ENCODE measurements around the gene UNC45A. TPM values are rescaled to one million over a fixed set of nuclear protein-coding genes. Genes with fewer than 3 reads are reported as not detected.

The UNC45A gene
- total RNA-seq, 3 donors from 2014 or later, result 63.4 to 70.5 (median 68.0) TPM

DNA sequence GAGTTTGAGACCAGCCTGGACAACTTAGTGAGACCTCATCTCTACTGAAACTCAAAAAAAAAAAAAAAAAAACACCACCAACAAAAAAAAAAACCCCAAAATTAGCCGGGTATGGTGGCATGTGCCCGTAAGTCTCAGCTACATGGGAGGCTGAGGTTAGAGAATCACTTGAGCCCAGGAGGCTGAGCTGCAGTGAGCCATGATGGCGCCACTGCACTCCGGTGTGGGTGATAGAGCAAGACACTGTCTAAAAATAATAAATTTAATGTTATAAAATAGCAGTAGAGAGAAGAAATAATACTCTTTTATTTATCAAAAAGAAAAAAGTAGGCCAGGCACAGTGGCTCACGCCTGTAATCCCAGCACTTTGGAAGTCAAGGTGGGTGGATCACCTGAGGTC is 37.0 kb downstream of the UNC45A start:
- no peak for ATAC-seq
- H3K4me1 Mint-ChIP-seq (ENCODE audit: low read depth), result no peaks in the 10 kb centered on the region
- peaks cover 16% of the 10 kb centered on the region for H3K36me3 Mint-ChIP-seq (ENCODE audit: insufficient read depth)
- H3K27me3 Mint-ChIP-seq (ENCODE audit: low read depth), result no peaks in the 10 kb centered on the region
- H3K4me3 Mint-ChIP-seq, result no peak overlapping the region
- H3K9me3 Mint-ChIP-seq, result no peaks in the 10 kb centered on the region
- no peak for DNase-seq

DNA sequence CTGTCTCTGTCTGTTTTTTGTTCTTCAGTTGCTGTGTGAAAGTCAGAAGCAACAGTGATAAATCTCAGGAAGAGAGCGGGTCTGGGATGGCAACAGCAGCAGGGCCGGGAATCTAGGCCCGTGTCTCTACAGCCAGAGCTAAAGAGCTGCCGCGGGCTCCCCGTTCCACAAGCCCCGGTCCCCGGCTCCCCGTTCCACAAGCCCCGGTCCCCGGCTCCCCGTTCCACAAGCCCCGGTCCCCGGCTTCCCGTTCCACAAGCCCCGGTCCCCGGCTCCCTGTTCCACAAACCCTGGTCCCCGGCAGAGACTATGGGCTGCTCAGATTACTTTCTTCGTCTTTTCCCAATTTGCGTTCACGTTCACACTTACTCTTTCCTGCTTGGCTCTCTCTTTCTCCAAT is 39.1 kb downstream of the UNC45A start:
- Mint-ChIP-seq H3K9me3 (no peaks in the 10 kb centered on the region), H3K36me3 (ENCODE audit: insufficient read depth) (peaks cover 18% of the 10 kb centered on the region), H3K4me3 (no peak overlapping the region), H3K4me1 (ENCODE audit: low read depth) (no peaks in the 10 kb centered on the region), H3K27me3 (ENCODE audit: low read depth) (no peaks in the 10 kb centered on the region)
- no peak for ATAC-seq
- DNase-seq, result no peak

DNA sequence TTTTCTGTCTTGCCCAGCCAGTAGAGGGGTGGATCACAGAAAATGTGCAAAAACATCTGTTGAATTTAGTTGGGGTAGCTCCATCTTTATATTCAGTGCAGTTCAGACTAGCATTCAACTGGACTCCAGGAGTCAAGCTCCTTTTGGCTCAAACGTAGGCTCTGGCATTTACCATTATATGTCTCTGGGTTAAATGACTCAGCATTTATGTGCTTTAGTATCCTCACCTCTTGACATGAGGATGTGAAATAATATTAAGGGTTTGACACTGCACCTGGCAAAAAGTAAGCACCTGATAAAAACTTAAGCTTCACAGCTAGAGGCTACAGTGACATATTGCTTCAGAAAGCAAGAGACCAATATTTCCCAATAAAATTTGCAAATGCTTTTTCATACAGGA is 44.5 kb downstream of the UNC45A start:
- Mint-ChIP-seq H3K27me3 (ENCODE audit: low read depth) (no peaks in the 10 kb centered on the region), H3K36me3 (ENCODE audit: insufficient read depth) (peaks cover 29% of the 10 kb centered on the region), H3K4me1 (ENCODE audit: low read depth) (peaks cover 9% of the 10 kb centered on the region), H3K9me3 (no peaks in the 10 kb centered on the region), H3K4me3 (no peak overlapping the region)
- no peak for ATAC-seq
- no peak for DNase-seq

DNA sequence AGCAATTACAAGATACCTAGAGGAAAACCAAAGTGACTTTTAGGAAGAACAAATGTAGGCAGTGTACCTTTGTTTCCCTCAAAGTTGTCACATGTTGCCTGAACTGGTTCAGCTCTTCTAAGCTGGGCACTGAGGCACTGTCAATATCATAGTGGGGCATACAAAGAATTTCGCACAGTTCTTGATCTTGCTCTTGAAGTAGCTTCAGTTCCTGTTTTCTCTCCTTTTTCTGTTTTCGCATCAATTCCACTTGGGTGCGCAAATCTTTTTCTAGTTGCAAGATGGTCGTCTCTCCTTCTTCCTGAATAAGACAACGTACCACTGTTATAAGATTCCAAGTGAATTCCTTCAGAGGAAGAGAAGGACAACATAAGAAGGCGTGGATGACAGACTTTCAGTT is 46.6 kb downstream of the UNC45A start:
- no peak for ATAC-seq
- H3K9me3 Mint-ChIP-seq, result no peaks in the 10 kb centered on the region
- H3K36me3 Mint-ChIP-seq (ENCODE audit: insufficient read depth), result peaks cover 21% of the 10 kb centered on the region
- no peak overlapping the region for H3K4me3 Mint-ChIP-seq
- H3K4me1 Mint-ChIP-seq (ENCODE audit: low read depth), result peaks cover 12% of the 10 kb centered on the region
- DNase-seq, result no peak
- H3K27me3 Mint-ChIP-seq (ENCODE audit: low read depth), result no peaks in the 10 kb centered on the region

DNA sequence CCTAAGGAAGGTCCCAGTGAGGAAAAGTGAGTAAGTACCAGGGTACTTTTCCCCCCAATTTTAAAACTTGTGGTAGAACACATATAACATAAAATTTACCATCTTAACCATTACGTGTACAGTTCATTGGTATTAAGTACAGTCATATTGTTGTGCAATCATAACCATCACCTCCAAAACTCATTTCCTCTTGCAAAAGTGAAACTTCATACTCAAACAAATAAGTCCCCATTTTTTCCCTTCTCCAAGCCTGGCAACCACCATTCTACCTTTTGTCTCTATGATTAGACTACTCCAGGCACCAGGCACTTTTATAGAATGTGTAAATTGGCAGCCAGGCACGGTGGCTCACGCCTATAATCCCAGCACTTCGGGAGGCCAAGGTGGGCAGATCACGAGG is 47.0 kb downstream of the UNC45A start:
- no peak overlapping the region for H3K4me3 Mint-ChIP-seq
- ATAC-seq (peak; percentile 18 to 30), DNase-seq (no peak)
- no peaks in the 10 kb centered on the region for H3K27me3 Mint-ChIP-seq (ENCODE audit: low read depth)
- peaks cover 12% of the 10 kb centered on the region for H3K4me1 Mint-ChIP-seq (ENCODE audit: low read depth)
- H3K36me3 Mint-ChIP-seq (ENCODE audit: insufficient read depth), result peaks cover 21% of the 10 kb centered on the region
- no peaks in the 10 kb centered on the region for H3K9me3 Mint-ChIP-seq

DNA sequence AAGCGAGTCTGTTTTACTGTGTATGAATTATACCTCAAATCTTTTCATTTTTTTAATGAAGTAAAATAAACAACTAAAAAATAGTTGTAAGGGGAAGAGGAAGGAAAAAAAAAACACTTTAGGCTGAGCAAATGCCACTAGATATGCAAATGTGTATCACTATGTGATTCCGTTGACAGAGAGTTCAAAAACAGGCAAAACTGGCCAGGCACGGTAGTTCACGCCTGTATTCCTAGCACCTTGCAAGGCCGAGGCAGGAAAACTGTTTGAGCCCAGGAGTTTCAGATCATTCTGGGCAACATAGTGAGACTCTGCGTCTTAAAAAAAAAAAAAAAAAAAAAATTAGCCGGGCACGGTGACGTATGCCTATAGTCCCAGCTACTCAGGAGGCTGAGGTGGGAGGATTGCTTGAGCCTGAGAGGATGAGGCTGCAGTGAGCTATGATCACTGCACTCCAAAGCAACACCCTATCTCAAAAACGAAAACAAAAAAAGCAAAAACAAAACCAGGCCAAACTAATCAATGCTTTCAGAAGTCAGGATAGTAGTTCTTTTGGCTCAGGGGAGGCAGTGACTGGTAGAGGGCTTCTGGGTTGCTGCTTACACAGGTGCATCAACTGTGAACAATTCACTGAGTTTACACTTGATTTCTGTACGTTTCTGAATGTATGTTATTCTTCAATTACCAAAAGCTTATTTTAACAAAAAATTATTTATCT is 51.9 kb downstream of the UNC45A start:
- no peak overlapping the region for H3K4me3 Mint-ChIP-seq

DNA sequence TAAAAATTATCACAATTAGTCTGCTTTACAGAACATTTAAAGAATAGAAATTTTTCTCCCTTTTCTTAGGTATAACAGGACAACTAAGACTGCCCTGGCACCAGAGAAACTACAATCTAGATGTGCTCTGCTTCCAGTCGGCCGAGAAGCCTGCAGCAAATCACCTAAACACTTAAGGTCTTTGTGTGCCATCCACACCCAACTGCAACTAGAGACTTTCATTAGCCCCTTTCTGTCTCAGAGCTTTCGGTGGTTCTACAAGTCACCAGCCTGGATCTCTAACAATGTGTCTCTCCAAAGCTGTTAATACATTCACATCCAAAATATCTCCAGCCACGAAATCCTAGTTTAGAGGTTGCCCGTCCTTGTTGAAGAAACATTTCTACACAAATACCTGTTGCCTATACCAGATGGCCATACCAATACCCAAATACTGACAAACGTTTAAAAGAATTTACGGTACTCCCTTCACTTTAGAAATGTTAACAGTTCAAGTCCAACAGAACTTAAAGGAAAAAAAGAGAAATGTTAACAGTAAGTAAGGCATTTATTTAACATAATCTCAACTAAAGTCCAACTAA is 52.6 kb downstream of the UNC45A start:
- H3K36me3 Mint-ChIP-seq (ENCODE audit: insufficient read depth), result peaks cover 7% of the 10 kb centered on the region
- no peak for DNase-seq

More for the DNA sequence above, 51.9 kb downstream of the UNC45A start:
- DNase-seq (no peak), ATAC-seq (no peak)
- Mint-ChIP-seq H3K27me3 (ENCODE audit: low read depth) (no peaks in the 10 kb centered on the region), H3K36me3 (ENCODE audit: insufficient read depth) (peaks cover 10% of the 10 kb centered on the region), H3K4me1 (ENCODE audit: low read depth) (peaks cover 21% of the 10 kb centered on the region), H3K9me3 (no peaks in the 10 kb centered on the region)

DNA sequence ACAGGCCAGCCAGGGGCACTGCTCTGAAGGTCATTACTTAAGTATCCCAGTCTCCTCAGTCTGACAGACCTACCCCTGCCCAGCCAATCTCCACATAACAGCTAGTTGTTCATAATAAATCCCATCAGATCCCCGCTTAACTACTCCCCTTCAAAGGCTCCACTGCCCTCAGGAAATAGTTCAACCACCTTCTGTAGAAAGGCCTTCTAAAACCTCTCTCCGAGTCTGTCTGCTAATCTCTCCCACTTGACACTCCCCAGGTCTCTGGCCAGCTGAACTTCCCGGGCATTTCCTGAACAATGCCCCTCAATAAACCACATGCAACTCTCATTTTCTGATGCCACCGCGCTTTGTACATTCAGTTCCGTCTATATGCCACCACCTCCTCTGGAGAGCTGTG is 53.2 kb downstream of the UNC45A start:
- ATAC-seq, result no peak
- DNase-seq, result no peak
- peaks cover 5% of the 10 kb centered on the region for H3K36me3 Mint-ChIP-seq (ENCODE audit: insufficient read depth)
- H3K27me3 Mint-ChIP-seq (ENCODE audit: low read depth), result no peaks in the 10 kb centered on the region
- peak overlapping the region; percentile 27 for H3K4me3 Mint-ChIP-seq
- H3K4me1 Mint-ChIP-seq (ENCODE audit: low read depth), result peaks cover 22% of the 10 kb centered on the region
- H3K9me3 Mint-ChIP-seq, result no peaks in the 10 kb centered on the region

More for the DNA sequence above, 52.6 kb downstream of the UNC45A start:
- H3K4me3 Mint-ChIP-seq, result no peak overlapping the region
- no peaks in the 10 kb centered on the region for H3K9me3 Mint-ChIP-seq
- no peak for ATAC-seq
- H3K27me3 Mint-ChIP-seq (ENCODE audit: low read depth), result no peaks in the 10 kb centered on the region
- peaks cover 21% of the 10 kb centered on the region for H3K4me1 Mint-ChIP-seq (ENCODE audit: low read depth)

DNA sequence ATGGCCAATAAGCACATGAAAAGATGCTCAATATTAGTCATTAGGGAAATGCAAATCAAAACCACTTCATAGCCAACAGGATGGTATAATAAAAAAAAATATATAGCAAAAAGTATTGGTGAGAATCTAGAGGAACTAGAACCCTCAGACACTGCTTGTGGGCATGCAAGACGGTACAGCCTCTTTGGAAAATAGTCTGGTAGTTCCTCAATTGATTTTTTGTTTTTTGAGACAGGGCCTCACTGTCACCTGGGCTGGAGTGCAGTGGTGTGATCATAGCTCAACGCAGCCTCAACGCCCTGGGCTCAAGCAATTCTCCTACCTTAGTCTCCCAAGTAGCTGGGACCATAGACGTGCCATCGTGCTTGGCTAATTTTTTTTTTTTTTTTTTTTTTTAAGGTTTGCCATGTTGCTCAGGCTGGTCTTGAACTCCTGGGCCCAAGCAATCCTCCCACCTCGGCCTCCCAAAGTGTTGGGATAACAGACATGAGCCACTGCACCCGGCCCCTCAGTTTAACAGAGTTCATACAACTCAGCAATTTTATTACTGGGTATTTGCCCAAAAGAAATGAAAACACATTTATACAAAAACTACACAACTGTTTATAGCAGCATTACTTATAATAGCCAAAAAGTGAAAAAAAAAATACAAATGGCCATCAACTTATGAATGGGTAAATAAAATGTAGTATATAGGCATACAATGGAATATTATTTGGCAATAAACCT is 54.1 kb downstream of the UNC45A start:
- ATAC-seq, result no peak
- Mint-ChIP-seq H3K4me3 (no peak overlapping the region), H3K4me1 (ENCODE audit: low read depth) (peaks cover 23% of the 10 kb centered on the region), H3K27me3 (ENCODE audit: low read depth) (no peaks in the 10 kb centered on the region), H3K36me3 (ENCODE audit: insufficient read depth) (no peaks in the 10 kb centered on the region), H3K9me3 (no peaks in the 10 kb centered on the region)
- no peak for DNase-seq

DNA sequence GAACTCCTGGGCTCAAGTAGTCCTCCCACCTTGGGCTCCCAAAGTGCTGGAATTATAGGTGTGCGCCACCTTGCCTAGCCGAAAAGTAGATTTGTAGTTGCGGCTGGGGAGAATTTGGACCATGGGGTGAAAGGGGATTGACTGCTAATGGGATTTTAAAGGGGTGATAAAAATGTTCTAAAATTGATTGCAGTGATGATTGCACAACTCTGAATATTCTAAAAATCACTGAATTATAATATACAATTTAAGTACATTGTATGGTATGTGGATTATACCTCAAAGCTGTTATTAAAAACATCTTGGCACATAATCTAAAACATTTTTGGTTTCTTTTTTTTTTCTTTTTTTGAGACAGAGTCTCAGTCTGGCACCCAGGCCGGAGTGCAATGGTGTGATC is 55.4 kb downstream of the UNC45A start:
- ATAC-seq (no peak), DNase-seq (no peak)
- Mint-ChIP-seq H3K9me3 (no peaks in the 10 kb centered on the region), H3K36me3 (ENCODE audit: insufficient read depth) (no peaks in the 10 kb centered on the region), H3K27me3 (ENCODE audit: low read depth) (no peaks in the 10 kb centered on the region), H3K4me1 (ENCODE audit: low read depth) (peaks cover 33% of the 10 kb centered on the region), H3K4me3 (no peak overlapping the region)

DNA sequence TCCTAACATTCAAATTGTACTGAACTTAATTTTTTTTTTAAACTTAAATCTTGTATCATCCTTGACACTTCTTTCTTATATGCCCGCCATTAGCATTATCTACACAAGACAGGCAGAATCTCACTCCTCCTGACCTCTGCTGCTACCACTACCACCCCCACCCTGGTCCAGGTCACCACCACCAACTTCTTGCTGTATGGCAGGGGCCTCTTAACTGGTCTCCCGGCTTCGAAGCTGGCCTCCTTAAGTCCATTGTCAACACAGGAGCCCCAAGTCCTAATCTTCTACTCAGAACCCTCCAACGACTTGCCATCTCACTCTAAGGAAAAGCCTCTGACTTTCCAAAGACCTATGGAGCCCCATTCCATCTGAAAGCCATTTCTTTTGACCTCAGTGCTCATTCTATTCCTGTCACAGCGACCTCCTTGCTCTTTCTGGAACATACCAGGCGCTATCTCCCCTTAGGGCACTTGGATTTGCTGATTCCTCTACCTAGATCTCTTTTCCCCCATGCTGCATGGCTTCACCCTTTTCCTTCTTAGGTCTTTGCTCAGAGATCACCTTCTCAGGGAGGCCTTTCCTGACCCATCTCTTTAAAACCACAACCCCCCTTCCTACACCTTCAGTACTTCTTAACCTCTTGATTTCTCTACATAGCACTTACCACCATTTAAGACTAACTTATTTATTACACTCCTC is 56.7 kb downstream of the UNC45A start:
- no peak for ATAC-seq
- H3K27me3 Mint-ChIP-seq (ENCODE audit: low read depth), result no peaks in the 10 kb centered on the region
- peaks cover 32% of the 10 kb centered on the region for H3K4me1 Mint-ChIP-seq (ENCODE audit: low read depth)
- H3K36me3 Mint-ChIP-seq (ENCODE audit: insufficient read depth), result no peaks in the 10 kb centered on the region
- no peak overlapping the region for H3K4me3 Mint-ChIP-seq
- no peaks in the 10 kb centered on the region for H3K9me3 Mint-ChIP-seq
- no peak for DNase-seq

DNA sequence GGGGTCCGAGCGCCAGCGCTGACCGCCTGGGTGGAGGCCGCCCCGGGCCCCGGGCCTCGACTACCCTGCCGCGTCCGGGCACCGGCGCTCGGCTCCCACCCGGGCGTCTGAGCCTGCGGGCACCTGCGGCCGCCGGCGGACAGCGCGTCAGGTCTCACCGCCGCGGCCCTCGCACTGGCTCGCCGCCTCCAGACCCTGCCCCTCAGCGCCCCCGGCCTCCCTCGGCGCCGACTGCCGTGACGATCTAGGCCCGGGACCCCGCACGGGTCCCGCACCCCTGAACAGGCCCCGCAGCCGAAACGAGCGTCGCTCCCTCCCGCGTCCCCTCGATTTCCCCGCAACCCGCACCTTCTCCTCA is 59.0 kb downstream of the UNC45A start:
- Mint-ChIP-seq H3K4me3 (peak overlapping the region; percentile 100), H3K4me1 (ENCODE audit: low read depth) (peaks cover 21% of the 10 kb centered on the region), H3K9me3 (no peaks in the 10 kb centered on the region), H3K27me3 (ENCODE audit: low read depth) (no peaks in the 10 kb centered on the region), H3K36me3 (ENCODE audit: insufficient read depth) (peaks cover 12% of the 10 kb centered on the region)
- peak; percentile 4 for DNase-seq
- ATAC-seq, result peak; percentile 28 to 39

DNA sequence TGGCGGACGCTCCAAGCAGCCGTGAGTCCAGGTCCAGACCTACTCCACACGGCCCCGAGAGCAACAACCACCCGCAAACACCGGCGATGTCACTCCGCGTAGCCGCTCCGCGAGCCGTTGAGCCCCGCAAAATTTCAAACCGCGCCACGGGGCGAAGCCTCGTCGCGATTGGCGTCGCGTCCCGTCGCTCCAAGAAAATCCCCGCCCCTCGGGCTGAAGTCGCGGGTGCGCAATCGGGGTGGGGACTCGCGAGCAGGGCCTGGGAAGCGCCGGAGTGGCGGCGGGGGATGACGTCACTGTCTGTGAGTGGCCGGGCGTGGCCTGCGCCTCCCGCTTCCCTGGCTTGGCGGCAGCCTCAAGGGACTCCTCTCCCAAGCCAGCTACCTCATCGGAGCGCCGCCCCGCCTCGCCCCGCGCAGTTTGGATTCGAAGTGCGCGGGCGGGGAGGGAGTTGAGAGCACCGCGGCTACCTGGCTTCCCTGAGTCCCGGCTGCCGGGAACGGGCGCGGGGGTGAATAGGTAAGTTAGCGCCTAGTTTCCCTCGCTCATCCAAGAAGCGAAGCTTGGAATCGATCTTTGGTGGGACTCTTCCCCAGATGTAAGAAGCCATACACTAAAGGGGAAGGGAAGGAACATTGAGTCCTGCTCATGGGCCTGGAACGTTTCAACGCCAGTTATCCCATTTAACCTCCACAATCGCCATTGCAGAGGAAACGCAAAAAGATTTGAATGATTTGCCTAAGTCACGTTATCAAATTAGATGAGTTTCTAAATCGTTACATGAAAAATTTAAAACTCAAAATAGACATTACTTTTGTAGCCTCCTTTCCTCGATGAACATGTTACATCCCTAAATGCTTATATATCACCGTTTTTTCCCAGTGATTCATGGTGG is 59.6 kb downstream of the UNC45A start, which contains the start of gene PRC1:
TSS of gene PRC1 (minus strand) at position 119 of the 895 bp plus-strand sequence. CDS start at position 1, 118 bp downstream.
- DNase-seq, result peak; percentile 96
- ATAC-seq, result peak; percentile 98 to 99
- Mint-ChIP-seq H3K27me3 (ENCODE audit: low read depth) (no peaks in the 10 kb centered on the region), H3K9me3 (no peaks in the 10 kb centered on the region), H3K4me1 (ENCODE audit: low read depth) (peaks cover 21% of the 10 kb centered on the region), H3K4me3 (peak within 1 kb of the TSS; percentile 100), H3K36me3 (ENCODE audit: insufficient read depth) (peaks cover 15% of the 10 kb centered on the region)
